Measurements from ENCODE around the gene SYNM.

Gene SYNM

DNA sequence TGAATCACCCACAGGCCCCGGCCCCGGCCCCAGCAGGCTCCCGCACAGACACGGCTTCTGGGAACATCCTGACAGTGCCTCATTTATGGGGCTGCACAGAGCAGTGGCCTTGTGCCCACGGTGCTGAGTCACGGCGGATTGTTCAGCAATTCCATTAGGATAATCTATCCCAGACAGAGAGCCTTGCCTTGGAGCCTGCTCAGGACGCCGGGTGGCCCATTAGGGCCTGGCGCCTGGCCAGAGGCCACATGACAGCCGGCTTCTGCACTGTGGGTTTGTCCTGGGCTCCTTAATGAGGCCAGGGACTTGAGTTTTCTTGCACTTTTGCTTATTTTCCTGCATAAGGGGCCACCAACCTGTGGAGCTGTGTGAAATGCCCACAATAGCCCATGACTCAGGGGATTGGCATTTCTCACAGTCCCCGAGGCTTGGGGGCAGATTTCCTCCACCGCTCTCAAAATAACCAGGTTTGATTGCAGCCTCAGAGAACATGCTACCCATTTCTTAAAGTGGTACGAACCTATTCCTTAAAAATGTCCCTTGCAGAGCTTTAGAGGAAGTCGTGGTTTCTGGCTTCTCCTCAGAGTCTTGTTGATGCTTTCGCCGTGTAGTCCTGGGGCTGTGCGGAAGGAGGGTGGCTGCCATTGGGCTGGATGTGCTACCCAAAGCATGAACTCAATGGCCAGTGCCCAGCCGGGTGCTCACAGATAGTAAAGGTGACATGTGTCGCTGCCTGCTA is 19.0 kb downstream of the SYNM start:
- peak; percentile 92 for DNase-seq

DNA sequence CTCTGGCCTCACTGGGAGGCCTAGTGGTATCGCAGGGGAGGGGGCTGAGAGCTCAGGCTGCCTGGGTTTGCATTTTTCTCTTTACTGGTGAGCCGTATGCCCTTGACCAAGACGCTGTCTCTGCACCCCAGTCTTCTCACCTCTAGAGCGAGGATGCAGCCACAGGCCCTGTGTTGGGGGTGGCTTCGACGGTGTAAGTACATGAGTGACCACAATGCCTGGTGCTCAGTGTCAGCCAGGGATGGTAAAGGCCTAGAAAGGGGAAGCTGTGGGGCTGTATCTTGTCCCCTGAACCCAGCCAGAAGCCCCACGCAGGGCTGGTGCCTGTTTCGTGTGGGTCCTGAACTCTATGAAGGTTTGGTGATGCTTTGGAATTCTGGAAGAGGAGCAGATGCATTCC is 19.8 kb downstream of the SYNM start:
- DNase-seq, result no peak

DNA sequence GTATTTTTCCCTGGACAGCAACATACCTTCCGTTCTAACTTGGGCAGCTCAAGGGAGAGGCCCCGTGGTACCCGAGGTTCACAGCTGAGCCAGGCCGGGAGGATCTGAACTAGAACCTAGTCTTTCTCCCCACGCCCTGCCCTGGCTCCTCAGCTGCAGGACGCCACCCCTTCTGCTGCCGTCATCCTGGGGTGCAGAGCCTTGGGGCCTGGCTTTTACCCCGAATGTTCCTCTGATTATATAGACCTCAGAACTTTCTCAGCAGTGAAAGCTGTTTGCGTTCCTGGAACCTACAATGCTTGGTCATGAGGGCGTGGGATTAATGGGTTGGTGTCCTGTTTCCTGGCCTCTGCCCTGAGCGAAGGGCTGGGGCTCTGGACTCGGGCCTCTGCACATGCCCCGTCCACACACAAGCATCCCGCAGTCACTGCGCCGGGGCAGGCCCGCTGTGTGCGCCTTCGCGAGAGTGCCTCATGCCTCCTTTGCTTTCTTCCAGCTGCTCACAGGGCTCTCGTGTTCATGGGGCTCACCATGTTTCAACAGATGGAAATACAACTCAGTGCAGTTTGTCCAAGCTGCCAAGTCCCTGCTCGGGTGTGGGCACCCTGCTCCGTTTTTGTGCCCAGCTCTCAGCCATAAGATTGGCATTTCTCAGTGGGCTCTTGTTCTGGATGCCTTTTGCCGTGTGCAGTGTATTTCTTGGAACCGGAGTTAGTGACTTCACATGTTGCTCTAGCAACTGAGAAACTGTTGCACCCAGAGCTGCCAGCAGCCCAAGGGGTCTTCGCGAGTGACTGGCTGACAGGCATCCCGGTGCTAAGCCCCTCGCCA is 20.4 kb downstream of the SYNM start:
- DNase-seq, result peak; percentile 71

DNA sequence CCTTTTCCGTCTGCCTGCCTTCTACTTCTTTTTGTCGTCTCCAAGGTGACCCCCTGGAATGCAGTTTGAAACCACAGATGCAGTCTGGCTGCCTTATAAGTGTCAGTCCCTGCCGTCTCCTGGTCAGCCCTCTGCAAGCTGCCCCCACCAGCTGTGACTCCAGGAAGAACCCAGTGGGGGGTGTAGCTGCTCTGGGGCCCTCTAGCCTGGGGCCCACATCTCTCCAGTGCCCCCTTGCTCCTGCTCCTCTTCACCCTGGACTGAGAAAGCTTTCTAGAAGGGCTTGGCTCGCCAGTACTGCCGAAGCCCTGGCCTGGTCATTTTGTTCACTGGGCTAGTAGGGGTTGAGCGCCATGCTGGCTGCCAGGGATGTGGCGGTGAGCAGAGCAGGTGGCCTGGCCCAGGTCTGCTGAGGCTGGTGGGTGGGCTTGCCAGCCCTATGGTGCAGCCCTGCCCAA is 21.3 kb downstream of the SYNM start:
- DNase-seq, result no peak

DNA sequence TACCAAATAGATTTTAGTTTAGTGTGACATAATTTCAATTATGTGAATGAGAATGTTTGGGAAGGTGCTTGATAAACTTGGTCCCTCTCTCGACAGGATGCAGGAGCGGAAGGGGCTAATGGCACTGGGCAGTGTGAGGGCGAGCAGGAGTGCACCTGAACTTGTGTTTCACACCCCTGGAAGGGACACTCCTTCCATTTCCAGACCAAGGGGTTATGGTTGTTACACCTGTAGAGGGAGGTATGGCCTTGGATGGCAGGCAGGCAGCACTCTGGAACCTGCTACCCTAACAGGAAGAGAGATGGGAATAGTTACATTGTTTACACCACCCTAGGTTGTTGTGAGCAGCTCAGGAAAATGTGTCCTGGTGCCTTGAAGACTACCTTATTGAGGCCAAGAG is 22.1 kb downstream of the SYNM start:
- no peak for DNase-seq

DNA sequence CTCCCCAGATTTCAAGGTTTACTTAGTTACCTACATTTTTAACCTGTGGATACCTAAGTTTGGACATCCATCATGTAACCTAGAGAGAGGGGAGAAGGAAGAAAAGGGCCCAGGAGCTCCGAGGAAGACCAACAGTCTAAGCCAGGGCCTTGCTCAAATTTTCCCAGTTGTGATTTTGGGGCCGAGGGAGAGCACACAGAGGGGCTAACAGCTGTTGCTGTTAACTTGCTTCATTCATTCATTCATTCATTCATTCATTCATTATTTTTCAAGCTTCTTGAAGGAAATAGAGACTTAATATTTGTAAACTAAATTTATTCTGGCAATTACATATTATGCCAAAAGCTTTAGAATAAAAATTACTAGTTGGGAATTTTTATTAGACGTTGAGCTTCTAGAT is 22.9 kb downstream of the SYNM start:
- no peak for DNase-seq

DNA sequence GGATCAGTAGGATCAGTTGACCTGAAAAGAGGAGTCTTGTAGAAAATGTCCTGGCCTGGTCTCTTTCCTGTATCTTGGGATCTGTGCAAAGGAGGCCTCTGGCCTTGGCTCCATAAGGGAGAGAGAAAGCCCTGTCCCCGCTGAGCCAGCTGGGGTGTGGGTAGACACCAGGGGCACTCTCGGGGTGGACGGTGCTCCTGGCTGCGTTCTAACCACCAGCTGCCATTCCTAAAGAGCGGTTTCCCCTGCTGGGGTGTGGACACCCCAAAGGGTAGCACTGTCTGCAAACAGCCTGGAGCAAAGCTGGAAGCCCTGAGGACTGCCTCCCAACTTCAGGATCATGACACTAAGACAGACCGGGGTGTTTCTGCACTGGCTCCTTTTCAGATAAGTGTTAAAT is 23.5 kb downstream of the SYNM start:
- DNase-seq, result no peak

DNA sequence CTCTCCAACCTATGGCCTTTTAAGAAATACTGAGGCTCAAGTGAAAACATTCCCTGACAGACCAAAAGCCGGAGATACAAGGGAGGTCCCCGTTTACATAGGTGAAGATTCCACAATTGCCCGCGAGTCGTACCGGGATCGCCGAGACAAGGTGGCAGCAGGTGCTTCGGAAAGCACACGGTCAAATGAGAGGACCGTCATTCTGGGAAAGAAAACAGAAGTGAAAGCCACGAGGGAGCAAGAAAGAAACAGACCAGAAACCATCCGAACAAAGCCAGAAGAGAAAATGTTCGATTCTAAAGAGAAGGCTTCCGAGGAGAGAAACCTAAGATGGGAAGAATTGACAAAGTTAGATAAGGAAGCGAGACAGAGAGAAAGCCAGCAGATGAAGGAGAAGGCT is 24.8 kb downstream of the SYNM start:
- no peak for DNase-seq

DNA sequence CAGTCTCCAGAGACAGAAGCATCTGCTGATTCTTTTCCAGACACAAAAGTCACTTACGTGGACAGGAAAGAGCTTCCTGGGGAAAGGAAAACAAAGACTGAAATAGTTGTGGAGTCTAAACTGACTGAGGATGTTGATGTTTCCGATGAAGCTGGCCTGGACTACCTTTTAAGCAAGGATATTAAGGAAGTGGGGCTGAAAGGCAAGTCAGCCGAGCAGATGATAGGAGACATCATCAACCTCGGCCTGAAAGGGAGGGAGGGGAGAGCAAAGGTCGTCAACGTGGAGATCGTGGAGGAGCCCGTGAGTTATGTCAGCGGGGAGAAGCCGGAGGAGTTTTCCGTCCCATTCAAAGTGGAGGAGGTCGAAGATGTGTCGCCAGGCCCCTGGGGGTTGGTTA is 25.4 kb downstream of the SYNM start:
- DNase-seq, result no peak

DNA sequence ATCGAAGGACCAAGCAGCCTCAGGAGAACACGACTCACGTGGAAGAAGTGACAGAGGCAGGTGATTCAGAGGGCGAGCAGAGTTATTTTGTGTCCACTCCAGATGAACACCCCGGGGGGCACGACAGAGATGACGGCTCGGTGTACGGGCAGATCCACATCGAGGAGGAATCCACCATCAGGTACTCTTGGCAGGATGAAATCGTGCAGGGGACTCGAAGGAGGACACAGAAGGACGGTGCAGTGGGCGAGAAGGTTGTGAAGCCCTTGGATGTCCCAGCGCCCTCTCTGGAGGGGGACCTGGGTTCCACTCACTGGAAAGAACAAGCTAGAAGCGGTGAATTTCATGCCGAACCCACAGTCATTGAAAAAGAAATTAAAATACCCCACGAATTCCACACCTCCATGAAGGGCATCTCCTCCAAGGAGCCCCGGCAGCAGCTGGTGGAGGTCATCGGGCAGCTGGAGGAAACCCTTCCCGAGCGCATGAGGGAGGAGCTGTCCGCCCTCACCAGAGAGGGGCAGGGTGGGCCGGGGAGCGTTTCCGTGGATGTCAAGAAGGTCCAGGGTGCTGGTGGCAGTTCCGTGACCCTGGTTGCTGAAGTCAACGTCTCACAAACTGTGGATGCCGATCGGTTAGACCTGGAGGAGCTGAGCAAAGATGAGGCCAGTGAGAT is 26.0 kb downstream of the SYNM start:
- no peak for DNase-seq

DNA sequence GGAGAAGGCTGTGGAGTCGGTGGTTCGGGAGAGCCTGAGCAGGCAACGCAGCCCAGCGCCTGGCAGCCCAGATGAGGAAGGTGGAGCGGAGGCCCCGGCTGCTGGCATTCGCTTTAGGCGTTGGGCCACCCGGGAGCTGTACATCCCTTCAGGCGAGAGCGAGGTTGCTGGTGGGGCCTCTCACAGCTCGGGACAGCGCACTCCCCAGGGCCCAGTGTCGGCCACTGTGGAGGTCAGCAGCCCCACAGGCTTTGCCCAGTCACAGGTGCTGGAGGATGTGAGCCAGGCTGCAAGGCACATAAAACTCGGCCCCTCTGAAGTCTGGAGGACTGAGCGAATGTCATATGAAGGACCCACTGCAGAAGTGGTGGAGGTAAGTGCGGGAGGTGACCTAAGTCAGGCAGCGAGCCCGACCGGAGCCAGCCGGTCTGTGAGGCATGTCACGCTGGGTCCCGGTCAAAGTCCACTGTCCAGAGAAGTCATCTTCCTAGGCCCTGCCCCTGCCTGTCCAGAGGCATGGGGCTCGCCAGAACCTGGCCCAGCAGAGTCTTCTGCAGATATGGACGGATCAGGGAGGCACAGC is 26.7 kb downstream of the SYNM start:
- no peak for DNase-seq

DNA sequence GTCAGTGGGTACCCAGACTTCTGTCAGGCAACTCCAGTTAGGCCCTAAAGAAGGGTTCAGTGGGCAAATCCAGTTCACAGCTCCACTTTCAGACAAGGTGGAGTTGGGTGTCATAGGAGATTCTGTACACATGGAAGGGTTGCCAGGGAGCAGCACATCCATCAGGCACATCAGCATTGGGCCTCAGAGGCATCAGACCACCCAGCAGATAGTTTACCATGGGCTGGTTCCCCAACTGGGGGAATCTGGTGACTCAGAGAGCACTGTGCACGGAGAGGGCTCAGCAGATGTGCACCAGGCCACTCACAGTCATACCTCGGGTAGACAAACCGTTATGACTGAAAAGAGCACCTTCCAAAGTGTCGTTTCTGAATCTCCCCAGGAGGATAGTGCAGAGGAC is 27.2 kb downstream of the SYNM start:
- no peak for DNase-seq

DNA sequence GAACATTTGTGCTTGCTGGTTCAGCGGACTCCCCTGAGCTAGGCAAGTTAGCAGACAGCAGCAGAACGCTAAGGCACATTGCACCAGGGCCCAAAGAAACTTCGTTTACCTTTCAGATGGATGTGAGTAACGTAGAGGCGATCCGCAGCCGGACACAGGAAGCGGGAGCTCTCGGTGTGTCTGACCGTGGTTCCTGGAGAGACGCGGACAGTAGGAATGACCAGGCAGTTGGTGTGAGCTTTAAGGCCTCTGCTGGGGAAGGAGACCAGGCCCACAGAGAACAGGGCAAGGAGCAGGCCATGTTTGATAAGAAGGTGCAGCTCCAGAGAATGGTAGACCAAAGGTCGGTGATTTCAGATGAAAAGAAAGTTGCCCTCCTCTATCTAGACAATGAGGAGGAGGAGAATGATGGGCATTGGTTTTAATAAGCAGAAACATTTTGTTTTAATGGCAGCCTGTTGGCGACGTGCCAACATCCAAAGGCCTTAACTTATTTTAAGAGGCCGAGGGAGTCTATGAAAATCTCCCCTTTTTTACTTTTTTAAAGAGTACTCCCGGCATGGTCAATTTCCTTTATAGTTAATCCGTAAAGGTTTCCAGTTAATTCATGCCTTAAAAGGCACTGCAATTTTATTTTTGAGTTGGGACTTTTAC is 27.9 kb downstream of the SYNM start:
- DNase-seq, result no peak

DNA sequence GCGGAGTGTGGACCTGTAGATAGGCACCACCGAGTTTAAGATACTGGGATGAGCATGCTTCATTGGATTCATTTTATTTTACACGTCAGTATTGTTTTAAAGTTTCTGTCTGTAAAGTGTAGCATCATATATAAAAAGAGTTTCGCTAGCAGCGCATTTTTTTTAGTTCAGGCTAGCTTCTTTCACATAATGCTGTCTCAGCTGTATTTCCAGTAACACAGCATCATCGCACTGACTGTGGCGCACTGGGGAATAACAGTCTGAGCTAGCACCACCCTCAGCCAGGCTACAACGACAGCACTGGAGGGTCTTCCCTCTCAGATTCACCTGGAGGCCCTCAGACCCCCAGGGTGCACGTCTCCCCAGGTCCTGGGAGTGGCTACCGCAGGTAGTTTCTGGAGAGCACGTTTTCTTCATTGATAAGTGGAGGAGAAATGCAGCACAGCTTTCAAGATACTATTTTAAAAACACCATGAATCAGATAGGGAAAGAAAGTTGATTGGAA is 29.5 kb downstream of the SYNM start:
- no peak for DNase-seq

DNA sequence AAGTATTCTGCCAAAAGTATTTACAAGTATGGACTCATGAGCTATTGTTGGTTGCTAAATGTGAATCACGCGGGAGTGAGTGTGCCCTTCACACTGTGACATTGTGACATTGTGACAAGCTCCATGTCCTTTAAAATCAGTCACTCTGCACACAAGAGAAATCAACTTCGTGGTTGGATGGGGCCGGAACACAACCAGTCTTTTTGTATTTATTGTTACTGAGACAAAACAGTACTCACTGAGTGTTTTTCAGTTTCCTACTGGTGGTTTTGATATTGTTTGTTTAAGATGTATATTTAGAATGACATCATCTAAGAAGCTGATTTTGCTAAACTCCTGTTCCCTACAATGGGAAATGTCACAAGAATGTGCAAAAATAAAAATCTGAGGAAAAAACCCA is 30.3 kb downstream of the SYNM start:
- no peak for DNase-seq

DNA sequence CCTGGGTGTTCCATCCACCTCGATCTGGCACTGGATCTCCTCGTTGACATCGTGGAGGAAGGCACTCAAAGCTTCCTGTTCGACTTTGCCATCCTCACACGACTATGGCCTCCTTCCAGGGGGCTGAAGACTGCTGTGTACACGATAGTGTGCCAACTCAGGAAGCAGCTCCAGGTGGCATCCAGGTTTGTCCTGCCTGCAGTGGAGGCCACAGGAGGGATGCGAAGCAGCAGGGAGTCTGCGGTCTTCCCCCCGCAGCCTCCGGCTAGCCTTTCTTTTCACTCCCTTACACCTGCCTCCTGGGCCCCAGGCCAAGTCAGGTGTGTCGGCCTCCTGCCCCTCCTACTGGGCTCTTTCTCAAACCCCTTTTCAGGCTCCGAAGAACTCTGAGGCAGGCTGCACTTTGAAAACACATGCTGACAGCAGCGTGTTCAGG is 32.2 kb downstream of the SYNM start:
- no peak for DNase-seq

DNA sequence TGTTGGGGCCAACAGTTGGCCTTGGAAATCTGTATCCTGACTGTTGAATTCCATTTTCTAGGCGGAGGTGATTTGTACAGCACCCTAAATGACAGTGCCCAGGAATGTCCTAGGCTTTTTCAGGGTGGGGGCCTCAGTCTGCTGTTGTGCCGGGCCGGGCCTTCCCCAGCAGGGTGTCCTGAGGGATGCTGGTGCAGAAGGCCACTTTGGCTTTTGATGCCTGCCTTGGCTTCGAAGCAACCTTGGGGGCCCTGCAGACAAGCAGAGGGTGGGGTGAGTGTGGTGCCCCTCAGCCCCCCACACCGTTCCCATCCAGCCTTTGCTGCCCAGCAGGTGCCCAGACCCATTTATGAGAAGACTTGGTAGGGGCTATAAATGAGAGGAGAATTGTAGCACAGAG is 33.0 kb downstream of the SYNM start:
- DNase-seq, result no peak

DNA sequence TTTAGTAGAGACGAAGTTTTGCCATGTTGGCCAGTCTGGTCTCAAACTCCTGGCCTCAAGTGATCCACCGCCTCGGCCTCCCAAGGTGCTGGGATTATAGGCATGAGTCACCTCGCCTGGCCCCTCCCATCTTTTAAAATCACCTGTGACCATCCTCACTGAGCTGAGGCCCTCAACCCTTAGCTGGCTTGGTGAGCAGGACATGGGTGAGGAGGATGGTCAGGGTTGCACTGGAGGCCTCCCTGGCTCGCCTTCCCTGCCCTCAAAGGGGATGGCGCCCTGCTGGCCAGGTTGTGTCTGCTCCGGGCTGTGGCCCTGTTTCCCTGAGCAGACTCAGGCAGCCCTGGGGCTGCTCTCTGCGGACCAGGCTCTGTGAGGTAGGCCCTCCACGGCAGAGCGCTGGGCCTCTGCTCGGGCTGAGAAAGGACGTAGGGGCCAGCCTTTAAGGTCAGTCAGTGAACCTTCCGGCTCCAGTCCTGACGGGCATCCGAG is 33.7 kb downstream of the SYNM start:
- DNase-seq, result no peak

DNA sequence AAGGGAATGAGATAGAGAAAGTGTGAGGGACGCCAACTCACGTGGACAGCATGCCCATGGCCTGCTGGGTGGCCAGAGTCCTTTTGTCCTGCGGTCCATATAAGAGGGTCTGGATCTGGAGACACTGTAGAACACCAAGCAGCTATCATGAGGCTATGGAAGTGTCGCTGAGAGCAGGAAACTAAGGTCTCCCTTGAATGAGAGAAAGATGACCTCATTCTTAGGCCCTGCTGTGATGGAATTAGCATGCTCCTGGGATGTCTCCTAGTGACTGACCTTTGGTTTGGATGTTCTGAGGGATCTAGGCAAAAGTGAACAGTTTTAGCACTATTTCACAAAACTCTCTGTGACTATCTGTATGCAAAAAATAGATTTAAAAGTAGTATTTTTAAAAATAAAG is 34.4 kb downstream of the SYNM start:
- no peak for DNase-seq

DNA sequence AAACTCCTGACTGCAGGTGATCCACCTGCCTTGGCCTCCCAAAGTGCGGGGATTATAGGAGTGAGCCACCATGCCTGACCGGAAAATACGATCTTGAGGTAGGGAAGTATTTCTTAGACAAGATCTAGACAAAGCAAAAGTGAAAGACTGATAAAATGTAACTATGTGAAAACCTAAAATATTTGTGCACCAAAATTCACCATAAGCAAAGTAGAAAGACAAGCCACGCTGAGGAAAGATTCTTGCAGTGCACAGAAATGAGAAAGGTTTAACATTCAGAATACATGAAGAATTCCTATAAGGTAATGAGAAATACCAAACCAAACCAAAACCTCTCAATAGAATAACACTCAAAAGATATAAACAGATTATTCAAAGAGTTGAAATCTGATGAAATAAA is 35.7 kb downstream of the SYNM start:
- no peak for DNase-seq

DNA sequence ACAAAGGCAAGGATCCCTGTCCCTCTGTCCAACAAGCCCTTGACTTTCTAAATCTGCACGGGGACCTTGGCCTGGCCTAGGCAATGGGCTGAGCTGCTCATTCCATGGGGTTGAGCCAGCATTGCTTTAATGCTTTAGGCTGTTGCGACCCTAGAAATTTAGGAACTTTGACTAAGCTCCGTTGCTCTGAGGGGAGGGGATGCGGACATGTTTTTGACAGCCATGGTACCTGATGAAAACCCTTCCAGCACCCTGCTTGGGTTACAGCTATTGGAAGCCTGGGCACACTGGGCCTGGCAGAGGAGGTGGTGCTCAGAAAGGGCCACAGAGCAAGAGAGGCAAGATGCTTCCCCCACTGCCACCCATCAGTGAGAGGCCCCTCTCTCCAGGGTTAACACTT is 37.1 kb downstream of the SYNM start:
- no peak for DNase-seq

DNA sequence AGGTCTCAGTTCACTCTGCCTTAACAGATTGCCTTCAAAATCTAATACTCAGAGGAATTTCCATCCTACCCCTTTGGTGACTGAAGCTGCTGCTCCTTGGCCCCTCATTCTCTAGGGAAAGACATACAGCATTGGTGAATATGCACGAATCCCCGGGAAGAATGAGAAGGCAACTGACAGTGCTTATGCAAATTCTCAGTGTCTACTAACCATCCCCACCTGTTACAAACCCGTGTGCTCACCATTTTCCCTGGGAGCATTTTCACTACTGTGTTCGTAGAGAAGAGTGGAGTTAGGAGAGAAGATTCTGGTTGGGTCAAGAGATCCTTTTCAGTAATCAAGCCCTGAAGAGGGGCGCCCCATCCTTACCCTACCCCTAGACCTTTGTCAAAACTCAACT is 37.7 kb downstream of the SYNM start:
- DNase-seq, result no peak

DNA sequence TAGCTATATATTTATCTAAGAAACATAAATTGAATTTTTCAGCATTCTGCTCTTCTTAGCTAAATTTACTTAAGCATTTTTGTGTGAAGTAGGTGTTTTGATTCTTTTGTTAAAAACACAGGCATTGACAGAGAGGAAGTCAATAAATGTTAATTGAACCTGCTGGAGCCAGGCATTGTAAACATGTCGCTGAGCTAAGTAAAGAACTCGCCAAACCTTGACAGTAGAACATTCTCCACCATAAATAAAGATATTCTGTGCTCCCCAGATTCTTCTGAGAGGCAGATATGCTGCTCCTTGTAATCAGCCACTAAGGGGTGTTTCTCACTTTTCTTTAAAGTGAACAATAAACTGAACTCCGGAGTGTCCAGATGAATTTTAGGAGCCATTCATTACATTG is 38.4 kb downstream of the SYNM start:
- DNase-seq, result no peak
